ENCODE data around the gene SLC34A2.
A peak's percentile ranks its signal among the peaks of the same experiment; 100 is the strongest.
"Not testable (repeated sequence)": the region's sequence is repeated elsewhere in the genome, so short reads cannot be mapped to it uniquely, and the experiment has no call there.

Gene SLC34A2, protein sequence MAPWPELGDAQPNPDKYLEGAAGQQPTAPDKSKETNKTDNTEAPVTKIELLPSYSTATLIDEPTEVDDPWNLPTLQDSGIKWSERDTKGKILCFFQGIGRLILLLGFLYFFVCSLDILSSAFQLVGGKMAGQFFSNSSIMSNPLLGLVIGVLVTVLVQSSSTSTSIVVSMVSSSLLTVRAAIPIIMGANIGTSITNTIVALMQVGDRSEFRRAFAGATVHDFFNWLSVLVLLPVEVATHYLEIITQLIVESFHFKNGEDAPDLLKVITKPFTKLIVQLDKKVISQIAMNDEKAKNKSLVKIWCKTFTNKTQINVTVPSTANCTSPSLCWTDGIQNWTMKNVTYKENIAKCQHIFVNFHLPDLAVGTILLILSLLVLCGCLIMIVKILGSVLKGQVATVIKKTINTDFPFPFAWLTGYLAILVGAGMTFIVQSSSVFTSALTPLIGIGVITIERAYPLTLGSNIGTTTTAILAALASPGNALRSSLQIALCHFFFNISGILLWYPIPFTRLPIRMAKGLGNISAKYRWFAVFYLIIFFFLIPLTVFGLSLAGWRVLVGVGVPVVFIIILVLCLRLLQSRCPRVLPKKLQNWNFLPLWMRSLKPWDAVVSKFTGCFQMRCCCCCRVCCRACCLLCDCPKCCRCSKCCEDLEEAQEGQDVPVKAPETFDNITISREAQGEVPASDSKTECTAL

GRCh38 chr4:25654971-25655963, at the start of gene SLC34A2:
SLC34A2 (plus strand) TSS chr4:25655851; CDS start chr4:25662501, 6,650 bp downstream.
- no peak for DNase-seq

DNA sequence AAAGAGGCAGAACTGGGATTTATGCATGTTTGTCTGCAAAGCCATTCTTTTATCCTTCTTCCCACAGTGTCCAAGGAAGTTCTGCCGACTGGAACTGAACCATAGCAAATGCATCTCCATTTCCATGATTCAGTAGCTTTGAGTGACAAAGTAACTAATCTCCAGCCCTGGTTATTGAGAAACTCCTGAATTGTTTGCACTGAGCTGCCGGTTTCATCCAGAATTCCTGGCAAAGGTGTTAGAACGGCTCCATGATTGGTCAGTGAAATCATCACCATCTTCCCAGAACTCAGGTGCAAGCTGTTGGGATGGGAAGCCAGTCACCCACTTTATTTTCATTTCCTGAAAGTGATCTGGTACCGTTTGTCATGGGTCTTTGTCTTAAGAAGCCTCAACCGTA, 47.0 kb upstream of the SLC34A2 start:
- DNase-seq = no peak

DNA sequence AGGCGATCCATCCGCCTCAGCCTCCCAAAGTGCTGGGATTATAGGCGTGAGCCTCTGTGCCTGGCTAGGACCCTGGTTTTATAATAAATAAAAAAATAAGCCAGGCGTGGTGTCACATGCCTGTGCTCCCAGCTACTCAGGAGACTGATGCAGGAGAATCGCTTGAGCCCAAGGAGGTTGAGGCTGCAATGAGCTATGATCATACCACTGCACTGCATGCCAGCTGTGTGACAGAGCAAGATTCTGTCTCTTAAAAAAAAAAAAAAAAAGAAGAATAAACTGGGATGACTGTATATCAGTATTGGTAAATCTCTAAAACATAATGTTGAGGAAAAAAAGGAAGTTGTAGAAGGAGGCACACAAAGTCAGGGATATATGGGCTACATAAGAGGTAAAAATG, 45.7 kb upstream of the SLC34A2 start:
- DNase-seq = no peak

- DNase-seq = not testable (repeated sequence)
Observed at GRCh38 chr4:25613613-25614012, 42.0 kb upstream of the SLC34A2 start.

DNA sequence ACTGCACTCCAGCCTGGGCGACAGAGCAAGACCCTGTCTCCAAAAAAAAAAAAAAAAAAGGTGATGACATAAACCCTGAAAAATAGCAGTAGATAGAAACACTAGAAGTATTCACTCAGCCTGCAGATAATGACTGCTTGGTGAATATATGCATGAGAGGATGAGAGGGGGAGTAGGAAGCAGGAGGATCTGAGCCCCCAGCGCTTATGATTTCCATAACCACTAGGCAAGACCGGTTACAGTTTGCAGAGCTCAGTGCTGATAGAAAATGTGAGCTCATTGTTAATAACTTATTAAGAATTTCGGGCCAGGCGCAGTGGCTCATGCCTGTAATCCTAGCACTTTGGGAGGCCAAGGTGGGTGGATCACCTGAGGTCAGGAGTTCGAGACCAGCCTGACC, 40.8 kb upstream of the SLC34A2 start:
- no peak for DNase-seq

GRCh38 chr4:25621027-25621930, 34.4 kb upstream of the SLC34A2 start:
- DNase-seq = no peak

GRCh38 chr4:25624616-25625015, 31.0 kb upstream of the SLC34A2 start:
- DNase-seq = no peak

DNA sequence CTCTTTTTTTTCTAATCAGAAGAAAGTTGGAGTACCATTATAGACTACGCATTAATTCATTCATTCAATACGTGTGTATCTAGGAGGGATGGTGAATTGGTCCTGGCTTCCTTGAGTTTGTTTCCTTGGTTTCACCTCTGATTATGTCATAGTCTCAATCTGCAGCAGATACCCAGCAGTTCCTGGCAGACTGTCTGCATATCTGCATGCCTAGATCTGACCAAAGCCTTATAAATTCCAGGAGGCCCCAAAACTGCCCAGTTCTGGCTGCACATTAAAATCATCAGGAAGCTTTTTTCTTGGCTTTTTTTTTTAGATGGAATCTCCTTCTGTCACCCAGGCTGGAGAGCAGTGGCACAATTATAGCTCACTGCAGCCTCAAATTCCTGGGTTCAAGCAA, 27.2 kb upstream of the SLC34A2 start:
- DNase-seq = no peak

DNA sequence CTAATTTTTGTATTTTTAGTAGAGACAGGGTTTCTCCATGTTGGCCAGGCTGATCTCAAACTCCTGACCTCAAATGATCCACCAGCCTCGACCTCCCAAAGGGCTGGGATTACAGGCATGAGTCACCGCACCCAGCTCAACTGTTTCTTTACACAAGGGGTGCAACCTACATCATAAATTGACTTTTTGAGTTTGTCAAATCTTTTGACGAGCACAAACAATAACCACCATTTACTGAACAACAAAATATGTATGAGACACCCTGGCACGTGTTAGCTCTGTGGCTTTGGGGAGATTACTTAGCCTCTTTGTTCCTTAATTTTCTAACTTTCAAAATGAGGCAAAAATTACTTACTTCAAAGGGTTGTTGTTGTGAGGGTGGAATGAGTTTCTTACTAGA, 23.5 kb upstream of the SLC34A2 start:
- DNase-seq = no peak

DNA sequence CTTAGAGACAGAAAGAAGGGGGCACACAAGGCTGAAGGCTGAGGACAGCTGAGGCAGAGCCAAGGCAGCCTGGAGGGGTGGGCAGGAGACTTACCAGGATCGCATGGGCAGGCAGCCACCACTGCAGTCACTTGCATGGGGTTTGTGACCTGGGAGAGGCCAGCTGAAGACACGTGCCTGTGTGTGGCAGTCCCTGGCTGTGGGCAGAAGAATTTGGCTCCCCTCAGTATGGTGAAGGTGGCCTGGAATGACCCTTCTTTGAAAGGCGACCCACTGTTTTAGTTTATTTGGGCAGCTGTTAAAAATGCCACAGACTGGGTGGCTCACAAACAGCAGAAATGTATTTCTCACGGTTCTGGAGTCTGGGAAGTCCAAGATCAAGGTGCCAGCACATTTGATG, 22.1 kb upstream of the SLC34A2 start:
- DNase-seq = no peak

DNA sequence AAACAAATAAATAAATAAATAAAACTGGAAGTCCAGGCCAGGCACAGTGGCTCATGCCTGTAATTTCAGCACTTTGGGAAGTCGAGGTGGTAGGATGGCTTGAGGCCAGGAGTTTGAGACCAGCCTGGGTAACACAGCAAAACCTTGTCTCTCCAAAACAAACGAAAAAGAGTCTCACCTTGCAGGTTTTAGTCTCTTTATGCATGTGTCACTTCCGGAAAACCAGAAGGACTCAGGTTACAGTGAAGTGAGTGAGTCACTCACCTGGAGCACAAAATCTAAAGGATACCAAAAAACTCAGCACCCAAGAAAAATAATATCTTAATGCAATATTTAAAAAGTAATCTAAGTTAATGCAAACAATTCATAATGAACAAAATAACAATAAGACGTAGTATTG, 20.1 kb upstream of the SLC34A2 start:
- no peak for DNase-seq

DNA sequence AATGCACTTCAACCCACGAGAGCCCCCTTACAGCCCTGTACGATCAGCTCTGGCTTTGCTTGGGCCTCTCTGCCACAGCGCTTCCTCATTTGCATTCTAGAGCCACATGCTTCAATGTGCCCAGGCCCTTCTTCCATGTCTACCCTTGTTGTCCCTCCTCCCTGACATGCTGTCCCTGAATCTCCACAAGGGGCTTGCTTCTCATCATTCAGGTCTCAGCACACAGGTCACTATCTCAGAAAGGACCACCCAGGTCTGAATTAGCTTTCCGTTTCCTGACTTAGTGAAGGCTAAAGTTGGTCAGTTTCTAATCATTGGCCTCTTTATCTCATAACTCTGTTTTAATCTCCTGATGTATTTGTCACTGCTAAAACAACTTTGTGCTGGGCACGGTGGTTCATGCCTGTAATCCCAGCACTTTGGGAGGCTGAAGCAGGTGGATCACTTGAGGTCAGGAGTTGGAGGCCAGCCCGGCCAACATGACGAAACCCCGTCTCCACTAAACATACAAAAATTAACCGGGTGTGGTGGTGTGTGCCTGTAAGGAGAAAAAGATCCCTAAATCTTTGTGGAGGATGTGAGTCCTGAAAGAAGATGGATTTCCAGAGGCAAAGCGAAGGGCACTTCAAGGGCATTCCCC, 17.9 kb upstream of the SLC34A2 start:
- DNase-seq = no peak

GRCh38 chr4:25638221-25638601, 17.4 kb upstream of the SLC34A2 start:
- DNase-seq = no peak

- DNase-seq = peak; percentile 60
Observed at GRCh38 chr4:25638806-25639205, 16.8 kb upstream of the SLC34A2 start.

- no peak for DNase-seq
Observed at GRCh38 chr4:25650311-25650710, 5.3 kb upstream of the SLC34A2 start.

GRCh38 chr4:25651682-25652081, 4.0 kb upstream of the SLC34A2 start:
- no peak for DNase-seq

DNA sequence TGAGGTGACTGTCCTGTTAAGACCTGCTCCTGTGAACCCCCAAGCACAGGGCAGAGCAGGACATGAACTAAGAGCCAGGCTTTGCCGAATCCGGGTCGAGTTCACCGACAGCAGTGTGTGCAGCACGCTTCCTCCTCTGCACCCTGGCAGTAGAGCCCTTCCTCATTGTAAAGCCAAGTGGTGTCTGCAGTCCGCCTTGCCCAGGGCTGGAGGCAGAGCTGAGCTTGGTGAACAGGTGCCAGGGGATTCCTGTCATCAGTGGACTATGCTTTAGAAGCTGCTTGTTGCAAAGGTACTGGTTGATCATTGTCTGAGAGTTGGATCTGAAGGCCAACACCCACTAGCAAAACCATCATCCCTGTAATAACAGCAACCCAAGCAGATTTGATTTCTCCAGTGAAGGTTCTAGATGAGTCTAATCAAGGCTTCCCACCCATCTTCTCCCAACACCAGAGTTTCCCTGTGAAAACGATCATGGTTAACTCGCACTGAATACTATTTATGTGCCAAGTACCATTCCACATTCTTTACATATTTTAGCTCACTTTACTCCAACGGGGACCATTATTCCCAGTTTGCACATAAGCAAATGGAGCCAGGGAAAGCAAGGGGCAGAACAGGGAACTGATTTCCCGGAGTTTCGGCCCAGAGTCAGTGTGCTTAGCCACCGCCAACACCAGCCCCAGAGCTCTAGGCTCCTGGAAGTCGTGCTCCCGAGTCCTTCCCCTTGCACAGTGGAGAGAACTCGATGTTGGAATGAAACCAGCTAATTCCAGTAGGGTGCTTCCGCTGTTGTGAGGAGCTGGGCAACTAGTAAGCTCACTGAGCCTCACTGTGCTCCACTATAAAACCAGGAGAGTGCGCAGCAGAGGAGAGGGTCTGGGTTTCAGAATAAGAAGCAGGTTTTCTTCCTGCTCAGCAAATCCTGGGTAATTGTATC, 1.4 kb upstream of the SLC34A2 start:
- no peak for DNase-seq

DNA sequence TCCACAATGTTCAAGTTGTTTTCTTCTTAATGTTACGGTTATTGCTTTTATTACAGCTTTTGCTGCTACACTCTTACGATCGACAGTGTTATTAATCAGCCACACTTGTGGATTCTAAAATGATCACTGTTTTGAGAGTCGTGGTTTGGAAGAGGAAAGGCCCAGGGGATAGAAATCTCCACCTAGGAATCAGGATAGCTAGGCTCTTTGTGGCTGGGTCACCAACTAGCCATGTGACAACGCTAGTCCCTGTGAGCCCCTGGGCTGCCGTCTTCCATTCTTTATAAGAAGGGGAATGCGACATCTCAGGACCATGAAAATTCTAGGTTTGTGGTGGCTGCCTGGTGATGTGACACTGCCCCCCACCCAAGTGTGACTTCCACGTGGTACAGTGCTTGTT, 380 bp downstream of the SLC34A2 start:
- no peak for DNase-seq

- no peak for DNase-seq
Observed at GRCh38 chr4:25658357-25658771, 2.7 kb downstream of the SLC34A2 start.

GRCh38 chr4:25658777-25659176, 3.1 kb downstream of the SLC34A2 start:
- DNase-seq = no peak
